ENCODE results near the gene RAB7B. TPM values are rescaled to one million over a fixed set of nuclear protein-coding genes. Genes with fewer than 3 reads are reported as not detected.

Gene RAB7B
- total RNA-seq, 1 donor from 2014 or later, result 0.13 TPM

DNA sequence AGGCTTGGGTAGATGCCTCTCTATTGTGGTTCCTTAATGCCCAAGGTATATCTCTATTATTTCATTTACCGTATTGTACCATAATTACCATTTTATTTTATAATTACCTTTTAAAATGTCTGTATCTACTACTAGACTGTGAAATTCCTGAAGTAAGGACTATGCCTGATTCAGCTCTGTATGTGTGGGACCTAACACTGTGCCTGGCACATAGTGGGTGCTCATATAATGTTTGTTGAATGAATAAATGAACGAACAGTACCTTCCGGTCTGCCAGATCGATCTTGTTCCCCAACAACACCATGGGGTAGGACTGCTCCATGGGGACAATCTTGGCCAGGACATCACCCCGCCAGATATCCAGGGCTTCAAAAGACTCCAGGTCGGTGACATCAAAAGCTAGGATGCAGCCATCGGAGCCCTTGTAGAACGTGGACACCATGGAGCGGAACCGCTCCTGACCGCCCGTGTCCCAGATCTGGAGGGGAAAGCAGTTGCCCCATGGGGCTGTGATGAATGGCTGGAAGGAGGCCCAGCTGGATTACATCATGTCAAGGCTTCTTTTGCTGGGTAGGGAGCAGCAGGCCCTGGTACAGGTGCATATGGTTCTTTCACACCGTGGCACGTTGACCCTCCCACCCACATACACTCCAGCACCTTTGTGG, 10.8 kb downstream of the RAB7B start:
- no peaks in the 10 kb centered on the region for H3K27me3 ChIP-seq (ENCODE audit: control insufficient read depth, insufficient read depth, low read length)
- TF ChIP-seq, protein P1, sequence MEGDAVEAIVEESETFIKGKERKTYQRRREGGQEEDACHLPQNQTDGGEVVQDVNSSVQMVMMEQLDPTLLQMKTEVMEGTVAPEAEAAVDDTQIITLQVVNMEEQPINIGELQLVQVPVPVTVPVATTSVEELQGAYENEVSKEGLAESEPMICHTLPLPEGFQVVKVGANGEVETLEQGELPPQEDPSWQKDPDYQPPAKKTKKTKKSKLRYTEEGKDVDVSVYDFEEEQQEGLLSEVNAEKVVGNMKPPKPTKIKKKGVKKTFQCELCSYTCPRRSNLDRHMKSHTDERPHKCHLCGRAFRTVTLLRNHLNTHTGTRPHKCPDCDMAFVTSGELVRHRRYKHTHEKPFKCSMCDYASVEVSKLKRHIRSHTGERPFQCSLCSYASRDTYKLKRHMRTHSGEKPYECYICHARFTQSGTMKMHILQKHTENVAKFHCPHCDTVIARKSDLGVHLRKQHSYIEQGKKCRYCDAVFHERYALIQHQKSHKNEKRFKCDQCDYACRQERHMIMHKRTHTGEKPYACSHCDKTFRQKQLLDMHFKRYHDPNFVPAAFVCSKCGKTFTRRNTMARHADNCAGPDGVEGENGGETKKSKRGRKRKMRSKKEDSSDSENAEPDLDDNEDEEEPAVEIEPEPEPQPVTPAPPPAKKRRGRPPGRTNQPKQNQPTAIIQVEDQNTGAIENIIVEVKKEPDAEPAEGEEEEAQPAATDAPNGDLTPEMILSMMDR (IDR thresholded peaks at IDR 0.05; ENCODE audit: insufficient read depth, low read length, poor library complexity, severe bottlenecking), result no peak
- no peak for DNase-seq (ENCODE audit: low read depth)
- no peak overlapping the region for H3K4me3 ChIP-seq (ENCODE audit: low read depth, low read length)
- H3K36me3 ChIP-seq (ENCODE audit: control insufficient read depth, insufficient read depth, low read length), result no peaks in the 10 kb centered on the region

DNA sequence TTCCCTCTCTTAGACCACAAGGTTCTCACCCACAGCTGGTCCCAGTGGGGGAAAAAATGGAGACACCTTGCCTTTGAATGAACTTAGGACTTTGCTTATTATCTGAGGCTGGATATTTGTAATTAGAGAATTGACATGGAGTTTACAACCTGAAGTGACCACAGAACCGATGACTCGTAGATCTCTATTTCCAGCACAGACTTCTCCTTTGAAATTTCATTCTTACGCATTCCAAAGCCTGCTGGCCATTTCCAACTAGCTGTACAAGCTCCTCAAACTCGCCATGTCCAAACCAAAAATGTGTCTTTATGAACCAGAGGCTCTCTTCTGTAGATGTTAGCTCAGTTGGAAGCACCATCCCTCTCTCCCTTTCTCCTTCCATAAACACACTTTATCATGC, 12.0 kb downstream of the RAB7B start:
- no peaks in the 10 kb centered on the region for H3K36me3 ChIP-seq (ENCODE audit: control insufficient read depth, insufficient read depth, low read length)
- DNase-seq (ENCODE audit: low read depth), result no peak
- no peak overlapping the region for H3K4me3 ChIP-seq (ENCODE audit: low read depth, low read length)
- TF ChIP-seq, protein P1 (IDR thresholded peaks at IDR 0.05; ENCODE audit: insufficient read depth, low read length, poor library complexity, severe bottlenecking), result no peak
- H3K27me3 ChIP-seq (ENCODE audit: control insufficient read depth, insufficient read depth, low read length), result no peaks in the 10 kb centered on the region

DNA sequence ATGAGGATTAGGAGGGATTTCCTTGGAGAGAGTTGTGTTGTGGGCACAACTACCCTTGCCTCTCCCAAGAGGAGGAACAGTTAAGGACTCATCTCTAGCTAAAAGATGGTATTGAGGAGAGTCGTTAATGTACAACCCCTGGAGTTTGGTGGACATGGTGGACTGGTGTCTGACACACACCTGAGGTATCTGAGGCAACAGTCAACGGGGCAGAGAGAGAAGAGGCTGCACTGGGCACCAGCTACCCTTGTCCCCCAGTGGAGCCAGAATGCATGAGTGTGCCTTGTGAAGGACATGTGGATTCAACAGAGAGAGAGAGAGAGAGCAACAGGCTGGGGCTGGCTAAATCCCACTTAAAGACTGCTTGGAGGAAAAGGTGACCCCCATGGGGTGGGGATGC, 13.0 kb downstream of the RAB7B start:
- Histone ChIP-seq H3K4me3 (ENCODE audit: low read depth, low read length) (no peak overlapping the region), H3K27me3 (ENCODE audit: control insufficient read depth, insufficient read depth, low read length) (no peaks in the 10 kb centered on the region), H3K36me3 (ENCODE audit: control insufficient read depth, insufficient read depth, low read length) (no peaks in the 10 kb centered on the region)
- DNase-seq (ENCODE audit: low read depth), result no peak
- TF ChIP-seq, protein P1 (IDR thresholded peaks at IDR 0.05; ENCODE audit: insufficient read depth, low read length, poor library complexity, severe bottlenecking), result no peak

DNA sequence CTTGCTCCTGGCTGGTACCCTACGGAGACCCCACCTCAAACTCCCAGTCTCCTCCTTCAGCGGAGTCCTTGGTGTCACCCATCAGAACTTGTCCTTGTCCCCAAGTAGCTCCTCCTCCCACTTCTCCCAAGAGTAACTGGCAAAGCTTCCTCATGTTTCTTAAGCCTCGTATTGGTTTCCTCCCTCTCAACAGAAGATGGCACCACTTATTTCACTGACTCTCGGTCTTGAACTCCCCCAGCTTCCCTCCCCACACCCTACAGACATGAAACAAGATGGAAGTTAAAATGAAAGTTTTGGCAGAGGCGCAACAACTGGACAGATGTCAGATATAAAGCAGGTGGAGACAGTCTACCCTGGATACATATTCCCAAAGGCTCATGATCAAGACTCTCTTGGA, 13.4 kb downstream of the RAB7B start:
- TF ChIP-seq, protein P1 (IDR thresholded peaks at IDR 0.05; ENCODE audit: insufficient read depth, low read length, poor library complexity, severe bottlenecking), result no peak
- H3K27me3 ChIP-seq (ENCODE audit: control insufficient read depth, insufficient read depth, low read length), result no peaks in the 10 kb centered on the region
- H3K4me3 ChIP-seq (ENCODE audit: low read depth, low read length), result no peak overlapping the region
- no peak for DNase-seq (ENCODE audit: low read depth)
- H3K36me3 ChIP-seq (ENCODE audit: control insufficient read depth, insufficient read depth, low read length), result no peaks in the 10 kb centered on the region

DNA sequence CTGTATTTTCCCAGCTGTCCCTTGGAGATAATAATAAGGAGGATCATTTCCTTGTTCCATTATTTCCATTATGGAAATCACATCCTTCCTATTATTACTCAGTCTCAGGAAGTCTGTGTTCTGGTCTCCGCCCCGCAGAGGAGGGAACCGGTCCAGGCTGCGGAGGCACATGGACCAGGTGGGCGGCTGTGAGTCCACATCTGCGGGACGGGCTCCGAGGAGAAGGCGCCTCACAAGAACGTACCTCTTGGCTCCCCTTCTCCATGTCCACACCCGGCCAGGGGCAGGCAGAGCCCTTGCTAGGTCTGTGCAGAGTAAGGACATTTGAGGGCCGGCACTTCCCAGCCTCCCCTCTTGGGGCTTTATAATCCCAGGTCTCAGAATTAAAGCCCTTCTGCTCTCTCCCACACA, 14.6 kb downstream of the RAB7B start:
- no peak for DNase-seq (ENCODE audit: low read depth)
- H3K4me3 ChIP-seq (ENCODE audit: low read depth, low read length), result no peak overlapping the region
- no peaks in the 10 kb centered on the region for H3K27me3 ChIP-seq (ENCODE audit: control insufficient read depth, insufficient read depth, low read length)
- no peaks in the 10 kb centered on the region for H3K36me3 ChIP-seq (ENCODE audit: control insufficient read depth, insufficient read depth, low read length)
- TF ChIP-seq, protein P1 (IDR thresholded peaks at IDR 0.05; ENCODE audit: insufficient read depth, low read length, poor library complexity, severe bottlenecking), result no peak

DNA sequence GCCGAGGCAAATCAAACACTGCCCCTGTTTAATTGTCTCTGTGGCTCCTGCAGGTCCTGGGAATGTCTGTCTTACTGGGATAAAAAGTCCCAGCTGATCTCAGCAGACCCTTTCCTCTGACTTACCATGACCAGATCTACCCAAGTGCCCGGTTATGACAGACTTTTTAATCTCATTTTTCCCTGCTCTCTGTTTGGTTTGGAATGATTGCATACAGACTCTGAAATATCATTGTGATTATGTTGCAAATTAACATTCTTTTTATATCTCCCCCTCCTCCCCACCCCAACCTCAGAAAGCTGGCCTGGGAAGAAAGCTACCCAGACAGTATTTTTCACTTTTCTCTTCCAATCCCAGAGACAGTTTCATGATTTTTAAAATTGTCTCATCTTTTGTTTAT, 16.3 kb downstream of the RAB7B start:
- TF ChIP-seq, protein P1 (IDR thresholded peaks at IDR 0.05; ENCODE audit: insufficient read depth, low read length, poor library complexity, severe bottlenecking), result no peak
- Histone ChIP-seq H3K27me3 (ENCODE audit: control insufficient read depth, insufficient read depth, low read length) (no peaks in the 10 kb centered on the region), H3K36me3 (ENCODE audit: control insufficient read depth, insufficient read depth, low read length) (no peaks in the 10 kb centered on the region), H3K4me3 (ENCODE audit: low read depth, low read length) (no peak overlapping the region)
- no peak for DNase-seq (ENCODE audit: low read depth)
